ENCODE measurements around the gene NCSTN. TPM values are rescaled to one million over a fixed set of nuclear protein-coding genes. Genes with fewer than 3 reads are reported as not detected.

NCSTN gene
- total RNA-seq, 2 experiments from 2014 or later, result 44.8 to 55.5 TPM

- POLR2A ChIA-PET, result no interaction called here
These were observed 43.0 kb upstream of the NCSTN start for GRCh38 chr1:160300173-160300572.

GRCh38 chr1:160307118-160307791 is 35.9 kb upstream of the NCSTN start:
- Histone ChIP-seq H3K4me2 (ENCODE audit: low read length) (peak overlapping the region; percentile 54), H3K9me3 (ENCODE audit: low read length) (no peaks in the 10 kb centered on the region), H3K4me3 (ENCODE audit: low read depth, low read length, poor library complexity, severe bottlenecking) (no peak overlapping the region), H4K20me1 (ENCODE audit: insufficient read depth, low read length) (no peaks in the 10 kb centered on the region), H3K79me2 (ENCODE audit: insufficient read depth, low read depth, low read length) (no peaks in the 10 kb centered on the region), H3K4me1 (ENCODE audit: insufficient read depth, low read length, poor library complexity, severe bottlenecking) (peaks cover 17% of the 10 kb centered on the region), H3K27ac (ENCODE audit: low read depth, low read length, poor library complexity, severe bottlenecking) (peak overlapping the region; percentile 17), H3K9me2 (ENCODE audit: insufficient read depth, low read length) (no peaks in the 10 kb centered on the region), H3K36me3 (ENCODE audit: insufficient read depth, low read length) (peaks cover 94% of the 10 kb centered on the region), H2AFZ (ENCODE audit: low read length) (no peak overlapping the region)
- intact Hi-C loops (cut with micrococcal nuclease; ENCODE audit: unreplicated experiment), result no loop called here
- peak; percentile 75 for DNase-seq (ENCODE audit: low spot score)
- TF ChIP-seq EZH2phosphoT487 (IDR thresholded peaks at IDR 0.05; ENCODE audit: borderline replicate concordance, low read depth, low read length), result no peak
- TF ChIP-seq CTCF (conservative IDR thresholded peaks at IDR 0.05; ENCODE audit: low read length), result no peak
- BruUV-seq (replicated peaks), result no TSS peak
- CTCF ChIA-PET (ENCODE audit: unreplicated experiment), result no interaction called here
- POLR2A ChIA-PET, result interaction anchor here (0.6 to 1.3 kb wide), 3 partner anchors 9 to 73 kb away, joined by 3 to 4 read pairs (median 4); no protein-coding TSS in a partner anchor

More at GRCh38 chr1:160300173-160300572, 43.0 kb upstream of the NCSTN start:
- intact Hi-C loops (cut with micrococcal nuclease; ENCODE audit: unreplicated experiment), result no loop called here
- Histone ChIP-seq H3K4me3 (ENCODE audit: low read depth, low read length, poor library complexity, severe bottlenecking) (no peak overlapping the region), H4K20me1 (ENCODE audit: insufficient read depth, low read length) (no peaks in the 10 kb centered on the region), H3K79me2 (ENCODE audit: insufficient read depth, low read depth, low read length) (0 out of 2 replicates have a peak, but pooled peaks cover 3% of the 10 kb centered on the region), H2AFZ (ENCODE audit: low read length) (no peak overlapping the region), H3K9me2 (ENCODE audit: insufficient read depth, low read length) (no peaks in the 10 kb centered on the region), H3K9me3 (ENCODE audit: low read length) (no peaks in the 10 kb centered on the region), H3K4me1 (ENCODE audit: insufficient read depth, low read length, poor library complexity, severe bottlenecking) (no peaks in the 10 kb centered on the region), H3K4me2 (ENCODE audit: low read length) (no peak overlapping the region), H3K27ac (ENCODE audit: low read depth, low read length, poor library complexity, severe bottlenecking) (no peak overlapping the region), H3K36me3 (ENCODE audit: insufficient read depth, low read length) (peaks cover 91% of the 10 kb centered on the region)
- no peak for TF ChIP-seq CTCF (conservative IDR thresholded peaks at IDR 0.05; ENCODE audit: low read length)
- no peak for TF ChIP-seq EZH2phosphoT487 (IDR thresholded peaks at IDR 0.05; ENCODE audit: borderline replicate concordance, low read depth, low read length)
- BruUV-seq (replicated peaks), result no TSS peak
- CTCF ChIA-PET (ENCODE audit: unreplicated experiment), result no interaction called here
- DNase-seq (ENCODE audit: low spot score), result no peak

GRCh38 chr1:160308451-160309184 is 34.6 kb upstream of the NCSTN start:
- CTCF ChIA-PET (ENCODE audit: unreplicated experiment), result no interaction called here
- intact Hi-C loops (cut with micrococcal nuclease; ENCODE audit: unreplicated experiment), result no loop called here
- Histone ChIP-seq H3K4me2 (ENCODE audit: low read length) (no peak overlapping the region), H3K4me3 (ENCODE audit: low read depth, low read length, poor library complexity, severe bottlenecking) (no peak overlapping the region), H3K9me3 (ENCODE audit: low read length) (no peaks in the 10 kb centered on the region), H4K20me1 (ENCODE audit: insufficient read depth, low read length) (no peaks in the 10 kb centered on the region), H3K79me2 (ENCODE audit: insufficient read depth, low read depth, low read length) (no peaks in the 10 kb centered on the region), H3K36me3 (ENCODE audit: insufficient read depth, low read length) (peaks cover 94% of the 10 kb centered on the region), H3K27ac (ENCODE audit: low read depth, low read length, poor library complexity, severe bottlenecking) (no peak overlapping the region), H2AFZ (ENCODE audit: low read length) (no peak overlapping the region), H3K9me2 (ENCODE audit: insufficient read depth, low read length) (no peaks in the 10 kb centered on the region), H3K4me1 (ENCODE audit: insufficient read depth, low read length, poor library complexity, severe bottlenecking) (peaks cover 17% of the 10 kb centered on the region)
- no TSS peak for BruUV-seq (replicated peaks)
- TF ChIP-seq CTCF (conservative IDR thresholded peaks at IDR 0.05; ENCODE audit: low read length), result no peak
- TF ChIP-seq EZH2phosphoT487 (IDR thresholded peaks at IDR 0.05; ENCODE audit: borderline replicate concordance, low read depth, low read length), result no peak
- DNase-seq (ENCODE audit: low spot score), result no peak
- POLR2A ChIA-PET, result interaction anchor here (1.3 kb wide), 1 partner anchor 68 kb away, joined by 4 read pairs; no protein-coding TSS in a partner anchor
